CD4-positive, alpha-beta T cell treated with Interleukin-4 for 4 hours (primary cell): Measurements from ENCODE around the gene TH.
A peak's percentile ranks its signal among the peaks of the same experiment; 100 is the strongest.
"Not testable (repeated sequence)": the region's sequence is repeated elsewhere in the genome, so short reads cannot be mapped to it uniquely, and the experiment has no call there.

Experiments used
- DNase-seq: peaks from one replicate; pipeline ENCODE4 v3.0.0-alpha.2; 2020

Gene TH

DNA sequence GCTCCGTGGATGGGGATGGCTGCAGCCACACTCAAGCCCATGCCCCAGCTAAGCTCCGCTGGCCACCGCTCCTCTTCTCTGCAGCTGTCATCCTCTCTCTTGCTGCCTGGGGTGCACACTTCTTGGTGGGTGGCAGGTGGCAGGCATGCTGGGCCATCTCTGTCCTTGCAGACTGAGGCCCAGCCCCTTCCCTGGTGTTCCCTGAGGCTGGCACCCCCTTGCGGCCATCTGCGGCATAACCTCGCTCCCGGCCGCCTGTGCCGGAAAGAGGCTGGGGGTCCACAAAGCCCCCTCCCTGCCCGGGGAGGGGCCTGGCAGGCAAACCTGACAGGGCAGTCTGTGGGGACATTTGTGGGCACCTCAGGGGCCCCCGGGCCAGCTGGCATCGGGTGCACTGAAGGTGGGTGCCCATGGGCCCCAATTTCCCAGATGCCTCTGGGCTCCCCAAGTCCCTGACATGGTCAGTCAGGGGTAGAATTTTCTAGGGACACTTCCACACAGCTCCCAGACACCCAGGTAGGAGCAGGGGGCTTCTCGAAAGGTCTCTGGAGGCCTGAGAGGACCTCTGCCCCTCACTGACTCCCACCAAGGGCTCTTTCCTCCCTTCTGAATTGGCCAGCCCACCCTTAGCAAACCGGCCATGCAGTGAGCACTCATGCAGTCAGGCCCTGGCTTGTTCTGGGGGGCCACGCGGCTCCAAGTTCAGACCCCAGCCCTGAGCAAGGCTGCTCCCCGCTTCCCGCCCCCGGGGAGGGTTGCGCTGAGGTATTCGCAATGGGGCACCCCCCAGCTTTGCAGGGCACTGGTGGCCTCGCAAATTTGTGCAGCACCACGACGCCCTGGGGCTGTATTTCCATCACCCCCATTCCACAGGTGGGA, 23.5 kb upstream of the TH start:
- DNase-seq, result no peak

DNA sequence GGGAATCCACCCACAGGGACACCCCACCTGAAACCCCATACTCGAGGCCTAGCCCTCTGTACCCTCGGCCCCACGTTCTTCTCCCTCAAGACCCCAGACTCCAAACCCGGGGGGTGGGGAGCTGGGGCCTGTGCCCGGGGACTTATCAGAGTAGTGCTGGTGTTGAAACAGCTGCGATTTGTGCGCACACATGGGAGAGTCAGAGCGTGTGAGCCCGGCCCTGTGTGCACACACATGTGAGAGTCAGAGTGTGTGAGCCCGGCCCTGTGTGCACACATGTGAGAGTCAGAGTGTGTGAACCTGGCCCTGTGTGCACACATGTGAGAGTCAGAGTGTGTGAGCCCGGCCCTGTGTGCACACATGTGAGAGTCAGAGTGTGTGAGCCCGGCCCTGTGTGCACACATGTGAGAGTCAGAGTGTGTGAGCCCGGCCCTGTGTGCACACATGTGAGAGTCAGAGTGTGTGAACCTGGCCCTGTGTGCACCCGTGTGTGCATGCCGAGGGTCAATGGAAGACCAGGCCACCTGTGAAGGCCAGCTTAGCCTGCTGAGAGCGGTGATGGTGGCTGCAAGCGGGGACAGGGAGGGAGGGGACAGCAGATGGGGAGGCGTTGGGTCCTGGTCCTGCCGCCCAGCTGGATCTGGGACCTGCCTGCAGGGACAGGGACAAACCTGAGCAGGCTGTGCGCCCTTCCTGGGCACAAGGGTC, 22.4 kb upstream of the TH start:
- not testable (repeated sequence) for DNase-seq

DNA sequence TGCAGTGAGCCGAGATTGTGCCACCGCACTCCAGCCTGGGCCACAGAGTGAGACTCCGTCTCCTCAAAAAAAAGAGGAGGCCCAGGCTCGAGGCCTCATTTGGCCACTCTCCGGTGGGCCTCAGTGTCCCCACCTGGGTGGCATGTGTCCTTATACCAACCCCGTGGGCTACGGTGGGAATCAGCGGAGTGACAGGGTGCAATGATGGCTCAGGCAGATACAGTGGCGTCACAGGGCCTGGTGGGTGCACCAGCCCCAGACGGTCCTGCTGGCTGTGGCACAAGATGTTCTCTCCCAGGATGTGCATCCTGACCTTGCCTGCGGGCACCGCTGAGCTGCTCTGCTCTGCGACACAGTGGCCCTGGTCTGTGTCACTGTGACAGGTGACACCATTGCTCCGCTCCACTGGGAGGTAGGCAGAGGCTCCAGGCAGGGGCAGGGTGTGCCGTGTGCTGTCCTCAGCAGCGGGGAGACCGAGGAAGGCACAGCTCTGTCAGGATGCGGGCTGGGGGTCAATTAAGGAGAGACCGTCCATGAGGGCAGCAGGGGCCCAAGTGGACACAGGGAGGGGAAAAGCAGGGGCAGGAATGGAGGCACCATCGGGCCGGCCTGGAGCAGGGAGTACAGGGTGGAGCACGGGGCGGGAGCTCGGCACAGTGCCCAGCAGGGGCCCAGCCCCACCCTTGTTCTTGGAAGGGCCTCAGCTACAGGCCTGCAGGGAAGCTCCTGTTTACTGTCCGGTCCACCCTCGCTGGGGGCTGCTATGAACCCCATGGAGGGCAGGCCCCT, 21.7 kb upstream of the TH start:
- no peak for DNase-seq

DNA sequence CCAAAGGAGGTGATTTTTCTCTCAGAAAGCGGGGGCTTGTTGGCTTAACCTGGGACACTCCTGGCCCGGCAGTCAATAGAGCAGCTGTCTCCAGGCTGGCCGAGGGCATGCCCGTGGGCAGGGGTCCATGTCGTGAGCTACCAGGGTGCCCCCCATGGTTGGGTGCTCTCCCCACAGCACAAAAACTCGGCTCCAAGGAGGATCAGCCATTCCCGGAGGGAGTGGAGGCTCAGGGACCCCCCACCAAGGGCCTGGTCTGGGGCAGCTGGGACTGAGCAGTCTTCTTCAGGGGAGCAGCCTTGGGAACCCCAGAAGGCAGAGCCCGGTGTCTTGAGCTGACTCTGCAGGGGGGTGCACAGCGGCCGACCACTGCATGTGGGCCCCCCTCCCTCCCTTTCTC, 20.8 kb upstream of the TH start:
- DNase-seq, result no peak

DNA sequence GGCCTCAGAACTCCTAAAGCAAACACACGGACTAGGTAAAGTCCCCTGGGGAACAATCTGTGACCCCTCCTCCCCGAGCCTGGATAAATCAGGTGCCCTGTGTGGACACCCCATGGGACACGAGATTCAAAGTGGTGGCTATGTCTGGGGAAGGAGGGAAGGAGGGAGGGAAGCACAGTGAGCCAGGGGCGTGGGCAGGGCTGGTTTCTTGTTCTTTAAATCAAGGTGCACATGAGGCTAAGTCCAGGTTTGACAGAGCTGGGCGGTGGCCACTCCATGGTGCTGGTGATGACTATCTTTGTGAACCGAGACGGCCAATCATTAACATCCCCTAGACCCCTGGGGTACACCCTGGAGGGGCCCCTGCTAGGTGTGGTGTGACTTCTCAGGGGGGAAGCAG, 20.3 kb upstream of the TH start:
- DNase-seq, result no peak

DNA sequence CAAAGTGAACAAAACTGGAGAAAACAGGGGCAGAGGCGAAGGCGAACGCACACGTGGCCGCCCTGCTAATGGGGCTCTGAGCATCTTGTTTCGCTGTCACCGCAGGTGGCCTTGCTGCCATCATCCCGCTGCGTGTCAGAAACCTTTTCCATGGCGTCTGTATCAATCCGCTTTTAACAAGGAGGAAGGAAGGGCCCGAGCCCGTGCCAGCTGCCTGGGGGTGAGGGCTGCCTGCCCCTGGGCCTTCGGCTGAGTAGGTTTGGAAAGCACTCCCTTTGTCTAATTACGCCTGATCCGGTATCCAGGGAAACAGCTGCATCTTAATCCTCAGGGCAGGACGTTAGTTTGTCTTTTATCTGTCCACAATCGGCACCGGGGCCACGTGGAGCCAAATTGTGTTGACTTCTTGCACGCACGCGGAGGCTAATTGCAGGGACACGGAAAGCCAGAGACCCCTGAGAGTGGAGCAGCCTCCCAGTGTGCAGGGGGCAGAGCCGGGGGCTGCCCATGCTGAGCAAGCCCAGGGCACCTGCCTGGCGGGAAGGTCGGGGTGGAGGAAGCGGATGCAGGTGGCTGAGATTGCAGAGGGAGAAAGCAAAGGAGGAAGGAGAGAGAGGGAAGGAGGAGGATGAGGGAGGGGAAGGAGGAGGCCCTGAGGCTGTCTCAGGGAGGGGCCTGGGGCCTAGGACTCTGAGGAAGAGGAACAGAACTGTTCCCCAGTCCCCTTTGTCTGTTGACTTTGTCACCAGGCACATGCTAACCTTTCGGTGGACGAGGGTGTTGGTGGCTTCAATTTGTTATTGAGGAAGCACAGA, 19.2 kb upstream of the TH start:
- DNase-seq, result no peak

DNA sequence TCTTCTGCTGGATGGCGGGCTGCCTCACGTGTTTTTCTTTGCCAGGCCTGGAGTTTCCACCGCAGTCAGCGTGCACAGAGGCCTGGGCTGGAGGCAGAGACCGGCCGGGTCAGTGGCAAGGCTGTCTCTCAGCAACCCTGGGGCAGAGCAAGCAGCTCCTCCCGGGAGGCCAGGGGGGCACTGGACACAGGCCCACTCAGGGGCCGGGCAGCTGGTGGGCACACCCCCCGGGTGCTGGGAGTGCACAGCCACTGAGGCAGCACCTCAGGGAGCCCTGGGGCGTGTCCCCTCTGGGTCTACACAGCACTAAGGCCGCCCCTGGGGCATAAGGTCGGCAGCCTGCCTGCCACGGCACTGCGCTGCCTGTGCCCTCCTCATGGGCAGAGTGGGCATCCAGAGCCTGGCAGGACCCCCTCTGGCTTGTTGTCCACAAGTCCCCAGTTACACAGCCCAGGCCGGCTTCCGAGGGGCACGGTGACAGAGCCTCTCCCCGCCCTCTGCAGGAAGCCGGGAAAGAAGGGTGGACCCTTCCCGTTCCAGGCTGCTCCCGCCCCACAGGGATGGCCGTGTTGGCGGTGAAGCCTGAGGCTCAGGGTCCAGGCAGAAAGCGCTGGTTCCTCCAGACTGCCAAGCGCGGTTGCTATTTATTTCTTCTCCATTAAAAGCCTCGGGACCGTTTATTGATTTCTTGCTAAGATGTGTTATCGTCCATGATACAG, 18.5 kb upstream of the TH start:
- no peak for DNase-seq

DNA sequence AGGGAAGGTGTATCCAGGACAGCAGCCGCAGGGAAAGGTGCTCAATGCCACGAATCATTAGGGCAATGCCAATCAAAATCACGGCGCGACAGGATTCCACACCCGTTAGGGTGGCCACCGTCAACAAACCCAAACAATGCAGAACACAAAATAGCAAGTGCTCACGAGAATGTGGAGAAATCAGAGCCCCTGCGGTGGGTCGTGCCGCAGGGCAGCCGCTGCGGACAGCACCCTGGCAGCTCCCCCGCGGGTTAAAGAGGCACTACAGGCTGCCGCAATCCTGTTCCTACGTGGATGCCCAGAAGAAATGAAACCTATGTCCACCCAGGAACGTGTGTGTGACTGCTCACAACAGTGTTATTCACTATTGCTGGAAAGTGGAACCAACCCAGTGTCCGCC, 17.1 kb upstream of the TH start:
- DNase-seq, result no peak

DNA sequence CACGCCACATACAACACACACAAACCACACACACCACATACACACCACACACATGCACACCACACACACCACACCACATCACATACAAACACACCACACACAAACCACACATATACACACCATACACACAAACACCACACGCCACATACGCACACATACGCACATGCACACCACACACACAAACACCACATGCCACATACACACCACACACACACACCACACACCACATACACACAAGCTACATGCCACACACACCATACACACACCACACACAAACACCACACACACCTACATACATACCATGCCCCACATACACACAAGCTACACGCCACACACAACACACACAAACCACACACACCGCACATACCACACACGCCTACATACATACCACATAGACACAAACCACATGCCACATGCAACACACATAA, 15.7 kb upstream of the TH start:
- DNase-seq, result no peak

DNA sequence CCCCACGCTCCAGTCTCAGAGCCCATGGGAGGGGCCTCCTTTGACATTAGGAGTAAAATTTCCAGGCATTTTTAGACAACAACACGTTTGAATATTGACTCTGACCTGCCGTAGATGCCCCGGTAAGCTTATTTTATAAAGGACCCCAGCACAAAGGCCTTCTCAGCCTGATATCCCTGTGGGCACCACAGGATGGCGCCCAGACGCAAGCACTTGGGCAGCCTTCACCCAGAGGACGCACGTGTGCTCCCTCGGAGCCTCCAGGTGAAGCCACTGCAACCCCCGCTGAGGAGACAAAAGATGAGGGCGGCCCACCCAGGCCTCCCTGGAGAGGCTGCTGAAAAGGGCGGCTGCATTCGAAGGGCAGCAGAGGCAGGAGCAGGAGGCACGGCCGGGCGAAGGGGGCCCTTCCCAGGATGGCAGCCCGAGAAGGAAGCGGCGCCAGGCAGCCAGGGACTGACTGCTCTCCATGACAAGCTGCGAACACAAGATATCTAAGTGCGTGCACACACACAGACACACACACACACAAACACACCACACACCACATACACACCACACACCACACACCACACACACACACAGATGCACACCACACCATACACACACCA, 15.2 kb upstream of the TH start:
- DNase-seq, result peak; percentile 33

DNA sequence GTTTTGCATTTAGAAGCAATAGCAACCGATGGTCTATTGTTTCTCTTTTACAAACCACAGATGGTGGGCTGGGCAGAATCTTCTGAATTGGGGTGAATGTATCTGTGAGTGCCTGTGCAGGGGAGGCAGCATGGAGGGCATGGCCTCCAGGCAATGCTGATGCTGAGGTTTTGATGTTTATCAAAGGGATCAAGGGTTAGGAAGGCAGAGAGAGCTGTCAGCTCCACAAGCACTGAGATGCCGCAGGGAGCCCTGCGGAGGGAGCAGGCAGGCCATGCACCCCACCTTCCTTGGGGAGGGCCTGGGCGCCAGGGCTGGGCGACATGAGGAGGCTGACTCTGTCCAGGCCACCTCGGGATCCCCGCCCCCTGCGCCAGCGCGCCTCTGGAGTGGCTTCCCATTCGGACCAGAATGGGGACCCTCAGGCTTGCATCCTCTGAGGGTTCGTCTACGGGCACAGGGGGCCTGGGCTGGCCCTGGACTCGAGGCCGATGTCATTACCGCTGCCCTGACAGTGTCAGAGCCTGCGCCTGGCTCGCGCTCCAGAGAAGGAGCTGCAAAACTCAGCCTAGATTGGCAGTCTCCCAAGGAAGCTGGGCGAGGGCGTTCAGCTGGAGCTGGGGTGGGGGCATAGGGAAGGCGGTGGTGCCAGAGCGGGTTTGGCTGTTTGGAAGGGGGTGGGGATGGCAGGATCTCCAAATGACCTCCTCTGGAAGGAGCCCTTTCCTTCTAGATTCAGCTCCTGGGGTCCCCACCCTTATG, 13.9 kb upstream of the TH start:
- DNase-seq, result no peak

DNA sequence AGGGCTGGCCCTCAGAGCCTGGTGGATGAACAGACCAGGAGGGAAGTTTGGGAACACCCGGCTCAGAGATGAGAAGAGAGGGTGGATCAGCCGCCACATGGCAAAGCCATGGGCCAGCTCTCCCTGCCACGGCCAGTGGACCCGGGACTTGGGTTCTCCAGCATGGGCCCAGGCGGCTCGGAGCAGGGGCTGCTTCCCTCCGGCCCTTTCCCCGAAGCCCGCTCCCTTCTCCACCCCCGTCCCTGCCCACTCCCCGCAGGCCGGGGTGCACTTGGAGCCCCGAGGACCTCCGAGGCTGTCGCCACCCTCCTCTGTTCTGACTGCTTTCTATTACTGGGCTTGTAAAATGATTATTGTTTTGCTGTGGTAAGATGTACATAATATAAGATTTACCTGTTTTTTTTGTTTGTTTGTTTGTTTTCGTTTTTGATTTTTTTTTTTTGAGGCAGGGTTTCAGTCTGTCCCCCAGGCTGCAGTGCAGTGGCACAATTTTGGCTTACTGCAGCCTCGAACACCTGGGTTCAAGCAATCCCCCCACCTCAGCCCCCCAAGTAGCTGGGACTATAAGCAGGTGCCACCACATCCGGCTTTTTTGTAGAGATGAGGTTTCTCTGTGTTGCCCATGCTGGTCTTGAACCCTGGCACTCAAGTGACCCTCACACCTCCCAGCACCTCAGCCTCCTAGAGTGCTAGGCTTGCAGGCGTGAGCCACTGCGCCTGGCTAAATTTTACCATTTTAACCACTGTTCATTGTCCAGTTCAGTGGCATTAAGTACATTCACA, 11.3 kb upstream of the TH start:
- DNase-seq, result no peak

DNA sequence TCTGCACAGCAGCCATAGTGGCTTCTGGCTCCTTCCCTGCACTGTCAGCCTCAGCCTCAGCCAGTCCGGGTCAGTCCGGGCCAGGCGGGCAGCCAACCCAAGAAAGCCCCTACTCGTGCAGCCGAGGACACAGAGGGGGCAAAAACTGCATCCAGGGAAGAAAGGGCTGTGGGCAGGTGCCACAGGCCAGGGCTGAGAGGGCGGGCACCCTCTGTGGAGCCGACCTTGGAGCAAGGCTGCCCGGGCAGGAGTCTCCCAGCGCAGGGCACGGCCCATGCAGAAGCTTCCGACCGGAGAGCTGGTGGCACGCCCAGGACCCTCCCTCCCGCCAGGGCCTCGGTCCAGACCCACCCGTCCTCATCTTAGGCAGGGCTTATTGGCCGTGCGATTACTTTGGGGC, 10.5 kb upstream of the TH start:
- DNase-seq, result no peak

DNA sequence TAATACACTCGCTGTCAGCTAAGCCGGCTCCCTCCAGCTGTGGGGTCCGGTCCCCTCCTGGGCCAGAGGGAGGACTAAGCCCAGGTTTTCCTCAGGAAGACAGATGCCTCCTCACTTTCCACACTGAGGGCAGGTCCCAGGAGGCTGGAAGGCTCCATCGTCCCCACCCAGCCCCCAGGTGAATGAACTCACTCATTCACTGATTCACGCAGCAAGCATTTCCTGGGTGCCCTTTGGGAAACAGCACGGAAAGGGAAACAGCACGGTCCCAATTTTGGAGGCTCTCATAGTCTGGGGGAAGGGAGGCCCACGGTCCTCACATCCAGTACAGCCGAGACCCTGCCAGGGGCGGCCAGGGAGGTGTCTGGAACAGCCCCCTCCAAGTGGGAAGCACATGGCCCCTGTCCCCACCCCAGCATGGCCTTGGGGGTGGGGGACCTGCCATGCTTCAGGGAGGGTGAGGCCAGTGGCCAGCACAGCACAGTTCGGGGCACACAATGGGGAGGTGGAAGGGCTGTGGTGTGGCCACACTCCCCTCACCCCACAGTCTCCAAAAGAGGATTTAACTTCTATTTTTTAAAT, 9.3 kb upstream of the TH start:
- no peak for DNase-seq

DNA sequence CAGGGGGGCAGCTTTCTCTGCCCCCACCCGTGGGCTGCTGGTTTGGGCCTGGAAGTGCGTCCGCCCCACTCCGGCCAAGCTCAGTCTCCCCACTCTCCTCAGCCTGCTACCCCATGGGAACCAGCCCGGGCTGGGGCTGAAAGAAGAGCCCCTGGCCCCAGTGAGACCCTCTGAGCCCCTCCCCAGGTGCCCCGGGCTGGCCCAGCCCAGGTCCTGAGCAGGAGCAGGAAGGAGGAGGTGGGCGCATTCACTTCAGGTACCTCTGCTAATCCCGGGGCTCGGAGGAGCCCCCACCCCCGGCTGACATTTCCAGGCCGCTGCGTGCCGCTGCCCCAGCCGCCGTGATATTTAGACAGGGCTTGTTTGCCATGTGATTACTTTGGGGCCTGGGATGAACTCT, 8.7 kb upstream of the TH start:
- no peak for DNase-seq

DNA sequence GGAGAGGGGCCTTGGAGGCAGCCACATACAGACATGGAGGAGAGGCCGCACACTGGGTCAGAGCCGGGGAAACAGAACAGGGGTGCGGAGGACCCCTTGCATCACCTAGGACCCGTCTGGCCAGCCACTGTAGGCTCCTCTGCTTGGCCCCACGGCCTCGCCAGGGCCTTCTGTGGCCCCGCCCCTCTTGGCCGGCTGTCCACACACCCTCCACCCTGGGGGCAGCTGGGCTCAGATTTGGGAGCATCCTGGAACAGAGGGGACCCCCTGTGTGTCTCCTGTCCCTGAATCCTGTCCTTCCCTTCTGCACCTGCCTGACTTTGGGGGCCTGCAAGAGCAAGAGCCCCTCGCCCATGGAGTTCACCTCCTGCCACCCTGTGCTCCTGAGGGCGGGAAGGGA, 7.9 kb upstream of the TH start:
- no peak for DNase-seq

DNA sequence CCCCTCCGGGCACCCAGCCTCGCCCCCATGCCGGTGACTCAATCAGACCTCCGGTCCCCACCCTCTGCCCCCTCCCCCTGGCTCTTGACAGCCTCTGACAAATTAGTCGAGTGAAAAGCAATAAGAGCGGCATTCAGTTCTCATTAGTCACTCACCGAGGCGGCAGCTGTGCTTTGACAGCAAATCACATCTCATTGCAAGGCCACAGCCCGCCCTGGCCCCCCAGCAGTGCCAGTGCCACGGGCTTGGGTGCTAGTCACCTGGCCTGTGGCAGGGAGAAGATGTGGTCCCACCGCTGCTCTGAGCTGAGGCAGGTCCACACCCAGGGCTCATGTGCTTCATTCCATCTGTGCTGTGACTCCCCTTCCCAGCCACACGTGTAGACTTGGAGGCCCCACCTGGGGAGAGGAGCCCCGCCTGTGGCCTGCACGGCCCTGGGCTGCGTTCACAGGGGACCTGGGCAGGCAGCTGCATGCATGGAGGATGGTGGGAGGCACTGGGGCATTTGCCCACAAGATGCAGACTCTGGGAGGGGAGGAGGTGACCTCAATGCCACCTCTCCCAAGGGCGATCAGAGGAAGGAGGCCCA, 7.4 kb upstream of the TH start:
- no peak for DNase-seq

DNA sequence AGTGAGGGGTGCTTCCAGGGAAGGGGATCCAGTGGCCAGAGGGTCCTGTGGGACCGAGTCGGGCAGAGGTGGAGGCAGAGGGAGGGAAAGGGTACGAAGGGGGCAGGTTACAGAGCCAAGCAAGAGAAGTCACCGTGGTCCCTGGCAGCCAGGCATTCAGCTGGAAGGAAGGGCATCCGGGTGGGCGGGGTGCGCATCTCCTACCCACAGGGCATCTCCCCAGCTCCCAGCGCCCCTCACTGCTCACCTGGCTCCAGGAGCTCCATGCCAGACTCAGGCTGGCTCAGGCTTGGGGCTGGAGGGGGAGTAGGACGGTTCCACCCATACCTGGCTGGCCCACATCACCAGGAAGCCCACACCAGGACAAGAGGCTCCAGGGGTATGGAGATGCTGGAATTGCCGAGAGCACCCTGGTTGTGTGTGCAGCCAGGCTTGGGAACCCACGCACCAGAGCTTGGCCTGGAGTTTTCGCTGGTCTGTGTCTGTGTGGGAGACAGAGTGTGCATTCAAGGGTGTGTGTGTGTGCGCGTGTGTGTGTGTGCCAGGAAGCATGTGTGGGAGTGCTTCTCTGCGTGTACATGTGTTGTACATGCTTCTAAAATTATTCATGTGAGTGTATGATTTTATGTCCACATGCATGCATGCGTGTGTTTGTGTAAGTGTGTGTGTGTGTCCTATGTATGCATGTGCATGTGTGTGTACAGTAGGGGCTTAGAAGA, 6.6 kb upstream of the TH start:
- not testable (repeated sequence) for DNase-seq

DNA sequence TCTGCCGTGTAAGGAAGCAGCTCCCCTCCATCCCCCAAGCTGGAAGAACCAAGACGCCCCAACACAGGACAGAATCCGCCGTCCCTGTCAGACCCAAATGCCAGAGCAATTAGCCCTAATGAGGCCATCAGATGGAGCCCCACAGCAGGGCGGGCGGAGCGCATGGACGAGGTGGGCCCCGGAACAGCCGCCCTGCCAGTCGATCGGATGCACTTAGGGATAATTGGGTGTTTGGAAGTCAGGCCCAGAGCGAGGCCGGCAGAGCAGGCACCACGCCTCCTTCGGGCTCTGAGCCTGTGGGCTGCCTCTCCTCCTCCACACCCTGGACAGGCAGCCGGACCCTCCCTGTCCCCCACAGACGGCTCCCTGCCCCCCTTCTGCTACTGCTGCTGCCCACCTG, 5.5 kb upstream of the TH start:
- no peak for DNase-seq
